NCI-H1930 (cell line): ENCODE results near the gene BACH2.

Source experiments
- DNase-seq, 2 experiments: peaks; one replicate each; lab custom pipeline; 2025; lab: John Stamatoyannopoulos, UW

Gene BACH2

DNA sequence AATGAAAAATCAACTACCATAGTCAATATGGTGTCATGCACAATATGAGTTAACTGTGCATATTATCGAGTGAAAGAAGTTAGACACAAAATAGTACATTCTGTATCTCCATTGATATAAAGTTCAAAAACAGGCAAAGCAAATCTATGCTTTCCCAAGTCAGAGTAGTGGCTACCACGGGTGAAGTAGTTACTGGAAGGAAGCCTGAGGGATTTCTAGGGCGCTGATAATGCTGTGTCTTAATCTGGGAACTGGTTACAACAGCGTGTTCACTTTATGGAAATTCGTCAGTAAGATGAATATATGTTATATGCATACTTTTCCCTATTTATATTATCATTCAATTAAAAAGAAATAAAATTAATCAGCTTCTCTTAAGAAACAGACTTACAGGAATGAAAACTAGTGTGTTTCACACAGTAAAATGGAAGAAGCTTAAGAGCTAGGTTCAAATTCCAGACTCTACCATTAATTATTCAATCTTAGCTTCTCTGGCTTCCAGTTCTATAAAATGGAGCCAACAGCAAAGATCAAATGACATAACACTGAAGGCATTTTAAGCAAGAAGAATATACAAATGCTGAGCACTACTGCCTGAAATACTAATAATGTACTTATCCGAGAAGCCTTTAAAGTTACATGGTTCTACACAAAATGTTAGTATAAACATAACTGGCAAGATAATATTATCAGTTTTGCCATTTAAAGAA lies 19.2 kb downstream of the BACH2 start:
- DNase-seq = no peak

DNA sequence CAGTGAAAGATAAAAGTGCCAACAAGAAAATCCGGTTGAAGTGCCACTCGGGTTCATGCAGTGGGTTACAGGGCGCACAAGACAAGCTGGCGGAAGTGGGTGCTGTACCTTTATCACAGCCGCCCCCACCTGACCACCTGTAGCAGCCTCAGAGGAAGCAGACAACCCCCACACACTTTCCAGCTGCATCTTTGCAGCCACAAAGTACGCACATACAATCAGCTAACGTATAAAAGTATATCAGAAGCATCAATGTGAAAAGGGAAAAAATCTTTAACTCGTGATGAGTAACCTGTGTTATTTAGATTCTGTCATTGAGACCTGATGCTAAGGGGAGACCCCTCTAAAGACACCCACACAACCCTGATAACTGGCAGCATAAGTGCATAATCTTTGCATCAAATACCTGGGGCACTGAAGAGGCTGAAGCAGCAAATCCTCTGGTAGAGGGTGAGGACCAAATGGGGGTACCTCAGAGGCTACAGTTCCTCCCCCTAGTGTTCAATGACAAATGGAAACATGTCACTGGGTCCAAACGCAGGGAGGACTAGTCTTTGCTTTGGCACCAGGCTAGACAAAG lies 22.1 kb downstream of the BACH2 start:
- no peak for DNase-seq

DNA sequence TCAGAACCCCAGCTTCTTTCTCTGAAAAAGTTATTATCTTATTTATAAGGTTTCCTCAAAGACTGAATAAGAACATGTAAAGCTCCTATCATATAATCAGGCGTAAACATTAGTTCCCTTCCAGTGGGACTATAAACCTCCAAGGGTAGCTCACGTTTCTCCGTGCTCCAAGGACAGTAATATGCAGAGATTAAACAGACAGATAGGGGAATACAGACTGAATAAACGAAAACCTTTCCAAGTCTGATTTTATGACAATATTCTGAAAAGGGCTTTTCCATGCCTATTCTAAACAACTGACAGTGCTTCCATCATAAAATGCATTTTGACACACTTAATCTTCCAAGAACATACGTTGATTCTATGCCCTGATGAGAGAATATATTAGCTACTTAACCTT lies 22.8 kb downstream of the BACH2 start:
- no peak for DNase-seq

DNA sequence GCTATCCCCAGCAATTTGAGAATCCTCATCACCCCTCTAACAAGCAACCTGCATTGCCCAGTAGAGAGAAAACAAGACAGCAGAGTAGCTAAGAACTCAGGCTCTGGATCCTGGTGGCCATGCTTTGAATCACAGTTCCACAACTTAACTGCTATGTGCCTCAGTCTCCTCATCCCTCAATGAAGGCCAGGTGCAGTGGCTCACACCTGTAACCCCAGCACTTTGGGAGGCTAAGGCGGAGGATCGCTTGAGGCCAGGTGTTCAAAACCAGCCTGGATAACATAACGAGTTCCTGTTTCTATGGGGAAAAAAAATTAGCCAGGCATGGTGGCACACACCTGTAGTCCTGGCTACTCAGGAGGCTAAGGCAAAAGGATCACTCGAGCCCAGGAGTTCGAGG lies 23.7 kb downstream of the BACH2 start:
- DNase-seq = no peak

DNA sequence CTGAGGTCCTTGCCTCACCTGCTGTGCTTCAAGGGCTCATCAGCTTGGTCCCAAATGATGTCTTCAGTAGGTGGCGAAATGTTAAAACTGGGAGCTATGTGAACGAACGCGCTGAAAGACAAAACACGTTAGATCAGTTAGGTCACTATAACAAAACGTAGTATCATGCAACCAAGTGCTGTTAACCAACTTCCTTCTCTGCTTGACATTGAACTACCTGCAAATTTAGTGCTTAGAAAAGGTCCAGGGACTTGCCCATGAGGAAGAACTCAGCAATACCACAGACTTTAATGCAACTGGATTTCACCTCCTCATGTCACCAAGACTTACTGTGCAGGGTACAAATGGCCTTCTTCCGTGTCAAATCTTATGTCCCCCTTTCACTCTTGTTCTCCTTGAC lies 24.8 kb downstream of the BACH2 start:
- DNase-seq = no peak

DNA sequence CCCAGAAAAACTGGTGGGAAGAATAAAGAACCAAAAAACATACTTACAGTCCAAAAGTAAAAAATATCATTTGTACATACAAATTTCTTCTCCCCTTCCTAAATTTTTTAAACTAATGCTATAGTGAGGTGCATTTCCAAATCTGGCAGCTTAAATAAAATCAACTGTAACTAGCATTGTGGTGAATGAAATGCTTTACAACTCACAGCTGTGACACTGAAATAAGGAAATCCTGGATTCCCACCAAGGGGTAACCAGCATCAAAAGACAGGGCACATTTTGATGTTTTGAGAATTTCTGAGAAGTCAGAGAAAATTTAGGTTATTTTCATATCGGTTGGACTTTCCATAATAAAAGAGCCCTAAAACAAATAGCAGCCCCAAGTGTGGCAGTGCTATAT lies 27.3 kb downstream of the BACH2 start:
- no peak for DNase-seq

DNA sequence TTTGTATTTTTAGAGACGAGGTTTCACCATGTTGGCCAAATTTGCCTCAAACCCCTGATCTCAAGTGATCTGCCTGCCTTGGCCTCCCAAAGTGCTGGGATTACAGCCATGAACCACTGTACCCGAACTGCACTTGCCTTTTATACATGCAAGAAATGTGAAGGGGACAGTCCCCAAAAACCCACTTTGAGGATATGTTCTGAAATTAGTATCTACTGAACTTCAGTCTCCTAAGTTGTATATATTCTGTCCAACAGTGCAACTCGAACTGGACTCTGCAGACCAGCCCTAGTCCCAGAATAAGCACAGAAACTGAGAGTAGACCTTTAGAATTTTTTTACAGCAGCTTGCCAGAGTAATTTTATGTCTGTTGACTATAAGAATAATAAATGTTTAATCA lies 28.5 kb downstream of the BACH2 start:
- DNase-seq = no peak

DNA sequence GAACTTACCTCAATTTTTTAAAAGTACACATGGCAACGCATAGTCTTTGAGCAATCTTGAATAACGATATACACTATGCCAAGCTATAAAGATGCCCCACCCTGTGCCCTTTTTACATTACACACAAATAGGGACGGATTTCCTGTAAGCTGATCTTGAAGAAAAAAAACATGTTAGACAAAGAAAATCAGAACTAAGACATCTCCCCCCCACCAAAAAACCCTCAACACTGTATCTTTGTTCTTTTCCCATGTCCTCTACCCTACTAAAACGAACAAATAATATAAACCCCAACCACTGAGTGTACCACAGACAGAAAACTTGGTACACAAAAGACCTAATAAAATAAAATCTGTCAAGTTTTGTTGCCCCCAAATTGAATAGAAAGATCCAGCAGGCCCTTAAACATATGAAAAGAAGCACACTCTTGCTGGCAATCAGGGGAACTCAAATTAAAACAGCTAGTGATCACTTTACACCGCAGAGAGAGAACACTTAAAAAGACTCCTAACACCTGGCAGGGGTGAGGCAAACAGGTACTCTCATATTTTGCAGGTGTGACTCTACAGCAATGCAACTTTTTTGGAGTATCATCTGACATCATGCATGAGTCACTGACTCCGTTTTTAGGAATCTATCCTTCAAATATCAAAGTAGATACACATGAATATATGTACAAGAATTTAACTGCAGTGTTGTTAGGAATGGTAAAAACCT lies 29.6 kb downstream of the BACH2 start:
- no peak for DNase-seq

DNA sequence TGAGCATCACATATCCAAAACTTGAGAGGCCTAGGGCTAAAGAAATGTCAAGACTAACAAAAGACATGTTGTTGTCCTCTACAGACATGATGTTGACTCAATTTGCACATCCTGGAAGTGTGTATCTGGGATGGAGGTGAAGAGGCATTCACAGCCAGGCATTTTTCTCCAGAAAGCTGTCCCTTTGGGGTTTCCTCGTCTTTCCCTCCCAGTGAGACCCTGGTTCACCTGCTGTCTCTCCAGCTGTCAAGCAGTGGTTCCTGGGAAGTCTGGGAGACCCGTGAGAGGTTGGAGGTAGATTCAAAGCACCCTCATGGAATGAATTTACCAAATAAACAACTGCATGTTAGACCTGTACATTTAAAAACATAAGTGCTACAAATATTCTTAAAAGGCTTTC lies 32.1 kb downstream of the BACH2 start:
- DNase-seq = no peak

DNA sequence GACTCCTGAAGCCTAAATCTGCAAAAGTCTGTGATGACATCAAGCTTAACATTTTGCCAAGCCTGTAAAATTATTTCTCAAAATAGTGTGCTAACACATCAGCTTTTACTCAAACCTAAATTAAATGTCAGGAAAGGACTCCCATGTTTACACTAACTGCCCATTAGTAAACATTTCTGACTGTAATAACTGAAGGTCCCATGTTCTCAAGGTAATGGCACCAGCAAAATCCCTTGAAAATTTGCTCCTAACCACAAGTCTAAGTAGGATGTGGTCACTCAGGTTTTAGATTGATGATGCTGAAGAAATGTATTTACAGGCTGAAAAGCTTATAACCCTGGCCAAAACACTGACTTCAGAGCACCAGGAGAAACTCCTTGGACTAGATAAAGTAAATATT lies 33.0 kb downstream of the BACH2 start:
- no peak for DNase-seq

DNA sequence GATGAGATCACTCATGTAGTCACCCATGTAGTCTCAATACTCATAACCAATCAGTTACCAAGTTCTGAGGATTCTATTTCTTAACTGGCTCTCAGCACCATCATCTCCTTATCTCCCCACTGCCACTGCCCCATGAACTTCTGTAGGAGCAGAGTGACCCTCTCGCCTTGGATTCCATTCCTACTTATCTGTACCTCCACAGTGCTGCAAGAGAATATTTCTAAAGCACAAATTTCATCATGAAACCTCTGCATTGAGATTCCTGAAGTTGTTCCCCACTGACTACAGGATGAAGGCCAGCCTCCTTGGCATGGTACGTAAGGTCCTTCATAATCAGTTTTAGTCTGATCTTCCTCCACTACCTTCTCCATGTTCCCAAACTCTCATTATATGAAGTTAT lies 34.8 kb downstream of the BACH2 start:
- no peak for DNase-seq

DNA sequence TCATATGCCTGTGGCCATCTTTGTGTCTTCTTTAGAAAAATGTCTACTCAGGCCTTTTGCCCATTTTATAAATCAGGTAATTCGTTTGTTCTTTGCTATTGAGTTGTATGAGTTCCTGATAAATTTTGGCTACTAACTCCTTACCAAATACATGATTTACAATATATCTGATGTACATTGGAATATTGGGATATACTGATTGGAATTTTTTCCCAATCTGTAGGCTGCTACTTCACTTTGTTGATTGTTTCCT lies 39.2 kb downstream of the BACH2 start:
- no peak for DNase-seq

DNA sequence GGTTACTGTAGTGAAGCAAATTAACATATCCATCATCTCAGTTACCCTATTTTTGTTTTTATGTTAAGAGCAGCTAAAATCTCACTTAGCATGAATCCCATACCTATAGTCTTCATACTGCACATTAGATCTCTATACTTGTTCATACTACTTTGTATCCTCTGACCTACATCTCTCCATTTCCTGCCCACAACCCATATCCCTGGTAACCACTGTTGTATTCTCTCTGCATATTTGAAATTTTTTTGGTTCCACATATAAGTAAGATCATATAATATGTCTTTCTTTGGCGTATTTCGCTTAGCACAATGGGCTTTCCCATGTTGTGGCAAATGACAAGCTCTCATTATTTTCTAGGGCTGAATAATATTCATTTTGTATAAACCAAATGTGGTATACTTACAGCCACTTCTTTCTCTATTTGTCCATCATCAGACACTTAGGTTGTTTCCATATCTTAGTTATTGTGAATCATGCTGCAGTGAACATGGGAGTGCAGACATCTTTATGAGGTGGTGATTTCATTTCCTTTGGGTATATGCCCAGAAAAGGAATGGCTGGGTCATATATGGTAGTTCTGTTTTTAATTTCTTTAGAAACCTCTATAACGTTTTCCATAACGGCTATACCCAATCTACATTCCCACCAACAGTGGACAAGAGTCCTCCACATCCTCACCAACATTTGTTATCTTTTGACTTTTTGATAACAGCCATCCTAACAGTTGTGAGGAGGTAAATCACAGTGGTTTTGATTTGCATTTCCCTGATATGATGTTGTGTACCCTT lies 39.8 kb downstream of the BACH2 start:
- DNase-seq = no peak

DNA sequence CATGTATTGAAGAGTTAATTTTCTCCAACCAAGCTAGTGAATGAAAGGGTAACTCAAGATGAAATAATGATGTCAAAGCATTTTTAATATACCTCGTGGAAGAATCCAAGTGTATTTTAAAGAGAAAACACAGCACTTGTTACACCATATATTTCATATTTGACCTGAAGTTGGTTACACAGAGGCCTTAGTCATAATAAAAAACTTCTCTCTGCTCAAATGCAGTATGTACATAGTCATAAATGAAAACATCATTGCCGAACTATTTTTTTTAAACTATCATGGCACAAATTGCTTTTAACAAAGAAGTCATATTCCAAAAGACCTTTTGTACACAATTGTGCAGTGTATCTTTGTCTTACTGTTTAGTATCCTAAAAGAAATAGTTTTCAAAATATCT lies 43.0 kb downstream of the BACH2 start:
- no peak for DNase-seq

DNA sequence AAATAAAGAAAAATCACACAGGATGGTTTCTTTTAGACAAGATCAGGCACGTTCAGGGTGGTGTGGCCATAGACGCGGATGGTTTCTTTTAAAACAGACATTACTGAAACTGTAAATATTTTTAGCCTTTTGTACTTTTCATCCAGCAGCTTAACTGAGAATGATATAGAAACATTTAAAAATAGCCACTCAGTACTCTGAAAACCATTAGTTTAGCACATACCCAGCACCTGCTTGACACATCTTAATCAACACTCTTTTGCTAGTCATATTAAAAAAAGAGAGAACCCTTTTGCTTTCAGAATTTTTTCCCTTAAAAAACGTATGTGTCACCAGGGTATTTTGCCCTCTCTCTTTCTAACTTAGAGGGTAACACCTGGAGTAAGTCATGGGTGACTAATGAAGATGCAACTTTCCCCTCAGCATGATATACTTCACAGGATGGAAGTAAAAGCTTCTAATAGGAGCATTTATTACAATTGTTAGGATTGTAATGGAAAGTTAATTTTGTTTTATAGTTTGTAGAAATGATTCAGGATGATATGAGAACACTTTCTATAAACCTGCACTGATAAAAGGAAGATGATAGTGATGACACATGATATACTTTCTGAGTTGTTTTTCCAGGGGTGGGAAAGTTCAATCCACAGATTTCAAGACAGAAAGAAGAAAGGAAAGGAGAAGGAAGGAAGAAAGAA lies 45.2 kb downstream of the BACH2 start:
- no peak for DNase-seq

DNA sequence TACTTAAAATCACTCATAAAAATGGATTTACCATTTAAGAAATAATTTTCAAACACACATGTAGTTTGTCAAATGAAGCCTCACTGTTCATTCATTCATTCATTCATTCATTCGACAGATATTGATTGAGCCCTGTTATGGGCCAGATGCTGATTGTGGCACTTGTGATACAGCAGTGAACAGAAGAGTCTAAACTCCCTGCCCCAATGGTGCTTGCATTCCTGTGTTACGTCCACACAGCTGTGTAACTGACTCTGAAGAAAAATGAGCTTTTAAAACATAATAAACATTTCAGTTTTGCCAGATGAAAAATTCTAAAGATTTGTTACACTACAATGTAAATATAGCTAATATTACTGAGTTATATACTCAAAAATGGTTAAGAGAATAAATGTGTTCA lies 46.2 kb downstream of the BACH2 start:
- no peak for DNase-seq

DNA sequence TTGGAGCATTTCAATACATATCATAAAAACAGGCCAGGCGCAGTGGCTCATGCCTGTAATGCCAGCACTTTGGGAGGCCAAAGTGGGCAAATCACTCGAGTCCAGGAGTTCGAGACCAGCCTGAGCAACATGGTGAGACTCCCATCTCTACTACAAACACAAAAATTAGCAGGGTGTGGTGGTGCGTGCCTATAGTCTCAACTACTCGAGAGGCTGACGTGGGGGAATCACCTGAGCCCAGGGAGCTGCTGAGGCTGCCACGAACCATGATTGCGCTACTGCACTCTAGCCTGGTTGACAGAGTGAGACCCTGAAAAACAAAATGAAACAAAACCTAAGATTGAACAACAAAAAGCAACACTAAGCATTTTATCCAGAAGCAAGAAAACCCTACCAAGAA lies 47.2 kb downstream of the BACH2 start:
- no peak for DNase-seq

DNA sequence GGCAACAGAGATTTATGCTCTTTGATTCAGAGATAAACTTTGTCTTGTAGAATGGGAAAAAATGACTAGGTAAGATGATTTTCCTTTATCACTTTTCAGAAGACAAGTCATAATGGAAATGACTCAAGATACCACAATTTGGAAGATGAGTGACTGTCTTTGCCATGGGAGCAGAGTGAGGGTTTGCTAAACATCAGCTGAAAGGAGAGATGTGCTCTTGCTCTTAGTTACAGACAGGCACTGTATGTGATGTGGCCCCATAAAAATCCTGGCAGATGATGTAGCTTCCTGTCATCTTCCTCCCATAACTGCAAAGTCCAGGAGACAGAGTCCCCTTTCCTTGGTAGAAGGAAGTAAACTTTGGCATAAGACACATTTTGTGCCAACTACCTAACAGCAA lies 47.6 kb downstream of the BACH2 start:
- no peak for DNase-seq

DNA sequence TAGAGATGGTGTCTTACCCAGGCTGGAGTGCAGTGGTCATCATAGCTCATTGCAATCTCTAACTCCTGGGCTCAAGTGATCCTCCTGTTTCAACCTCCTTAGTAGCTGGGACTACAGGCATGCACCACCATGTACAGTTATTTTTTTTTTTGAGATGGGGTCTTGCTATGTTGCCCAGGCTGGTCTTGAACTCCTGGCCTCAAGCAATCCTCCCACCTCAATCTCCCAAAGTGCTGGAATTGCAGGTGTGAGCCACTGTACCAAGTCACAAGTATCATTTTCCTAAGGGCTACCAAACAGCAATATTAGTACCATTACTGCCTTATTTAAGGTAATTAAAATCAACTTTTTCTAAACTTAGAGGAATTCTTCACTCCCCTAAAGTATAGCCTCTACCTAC lies 49.4 kb downstream of the BACH2 start:
- DNase-seq = no peak

DNA sequence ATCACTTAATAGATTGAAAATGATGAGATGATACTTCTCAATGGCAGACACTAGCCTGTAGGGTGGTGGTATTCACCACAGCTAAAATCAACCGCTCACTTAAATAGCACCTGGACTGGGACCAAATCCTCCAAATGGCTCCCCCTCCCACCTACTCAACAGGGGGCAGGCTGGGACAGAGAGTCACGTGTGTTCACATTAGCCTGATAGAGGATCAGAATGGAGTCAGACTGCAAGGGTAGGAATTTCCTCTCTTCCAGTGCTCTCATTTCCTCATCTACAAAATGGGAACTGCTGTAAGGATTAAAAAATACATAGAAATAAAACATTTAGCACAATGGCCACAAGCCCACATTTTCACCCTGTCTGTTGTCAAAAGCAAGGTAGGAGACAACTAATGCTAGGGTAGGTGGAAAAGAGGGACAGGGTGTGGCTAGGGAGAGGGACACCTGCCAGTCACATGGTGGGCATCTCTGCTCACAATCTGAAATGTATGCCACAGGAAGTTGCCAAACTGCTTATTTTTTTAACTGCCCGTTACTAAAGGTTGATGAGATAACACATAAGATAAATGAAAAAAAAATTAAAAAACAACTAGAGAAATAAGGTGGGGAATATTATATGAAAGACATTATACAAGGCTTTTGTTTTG lies 55.3 kb downstream of the BACH2 start:
- no peak for DNase-seq

DNA sequence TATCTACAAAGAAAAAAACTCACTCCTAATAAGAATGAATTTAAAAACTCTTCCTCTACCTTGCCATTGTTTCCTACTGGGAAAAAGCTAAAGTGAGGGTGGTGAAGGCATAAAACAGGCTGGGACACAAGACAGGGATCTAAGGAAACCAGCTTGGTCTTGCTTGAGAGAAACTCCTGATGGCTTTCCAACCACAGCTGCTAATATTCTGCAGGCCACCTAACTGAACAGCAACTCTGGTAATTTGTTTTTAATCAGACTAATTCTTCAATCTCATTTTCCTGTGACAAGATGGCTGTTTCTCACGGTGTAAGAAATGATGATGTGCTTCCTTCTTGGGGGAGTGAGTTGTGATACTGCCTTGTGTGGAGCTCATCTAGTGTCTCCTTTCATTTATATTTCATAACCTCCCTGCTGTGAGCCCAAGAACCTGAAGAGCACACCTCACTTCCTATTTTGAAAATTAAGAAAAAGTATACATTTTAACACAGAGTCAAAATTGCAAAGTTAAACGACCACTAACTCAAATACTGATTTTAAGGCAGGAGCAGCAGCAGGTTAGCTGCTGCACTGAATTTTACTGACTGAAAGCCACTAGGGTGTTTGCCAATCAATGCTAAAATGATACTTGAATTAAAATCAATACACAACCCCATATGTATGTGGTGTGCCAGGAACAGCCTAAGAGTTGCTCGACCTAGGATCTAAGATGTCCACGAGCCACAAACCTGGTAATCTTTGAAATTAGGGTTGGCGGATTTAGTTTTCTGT lies 58.0 kb downstream of the BACH2 start:
- no peak for DNase-seq
